ENCODE measurements around the gene STX18. TPM values are rescaled to one million over a fixed set of nuclear protein-coding genes. Genes with fewer than 3 reads are reported as not detected.

STX18 gene
- polyA plus RNA-seq, 4 donors, result 24.2 to 55.0 (median 38.7) TPM

DNA sequence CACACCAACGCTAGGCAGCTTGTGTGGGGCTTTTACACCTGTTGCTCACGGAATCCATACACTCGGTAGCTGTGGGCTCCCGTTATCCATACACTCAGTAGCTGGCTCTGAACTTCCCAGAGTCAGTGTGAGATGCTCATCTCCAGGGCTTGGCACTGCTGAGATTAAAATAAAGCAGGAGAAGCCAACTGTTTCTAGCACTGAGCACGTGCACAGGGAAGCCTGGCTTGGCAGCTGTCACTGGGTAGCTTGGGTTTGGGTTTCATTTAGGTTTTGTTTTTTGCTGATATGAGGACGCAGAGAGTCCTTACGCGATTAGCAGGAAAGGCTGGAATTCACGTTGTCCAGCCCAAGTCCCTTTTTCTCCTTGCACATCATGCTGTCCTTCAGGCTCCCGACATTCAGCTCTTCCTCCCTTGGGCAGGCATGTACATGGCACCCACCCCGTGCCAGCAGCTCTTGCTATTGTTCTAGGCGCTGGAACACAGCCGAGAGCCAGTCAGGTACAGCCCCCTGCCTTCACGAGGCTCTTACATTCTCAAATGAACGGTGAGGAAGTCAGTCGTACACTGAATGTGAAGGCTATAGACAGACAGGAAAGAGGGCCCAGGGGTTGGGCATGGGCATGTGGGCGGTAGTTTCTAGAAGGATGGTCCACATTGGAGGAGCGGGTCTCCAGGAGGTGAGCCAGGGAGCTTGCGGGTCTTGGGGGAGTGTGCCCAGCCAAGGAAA lies 129.0 kb downstream of the STX18 start:
- DNase-seq (no peak), FAIRE-seq (no peak)
- Histone ChIP-seq H3K27ac (ENCODE audit: low read depth in 1 of 3, low read length in 2 of 3) (no peak overlapping the region), H3K4me1 (ENCODE audit: control insufficient read depth in 3 of 3, insufficient read depth in 2 of 3, low read depth in 1 of 3, low read length in 2 of 3) (no peaks in the 10 kb centered on the region), H3K36me3 (ENCODE audit: control insufficient read depth in 3 of 3, insufficient read depth in 2 of 3, low read depth in 1 of 3, low read length in 3 of 3) (peaks cover 1 to 20% (median 3%) of the 10 kb centered on the region in 3 donors), H3K27me3 (ENCODE audit: control insufficient read depth in 3 of 3, insufficient read depth in 3 of 3, low read length in 3 of 3) (no peaks in the 10 kb centered on the region), H3K9me3 (ENCODE audit: control insufficient read depth in 2 of 2, insufficient read depth in 1 of 2, low read depth in 1 of 2, low read length in 1 of 2) (peaks cover 0 to 6% of the 10 kb centered on the region in 2 donors), H3K4me3 (ENCODE audit: low read depth in 1 of 3, low read length in 3 of 3) (no peak overlapping the region)
- 79 to 86% (median 81%) methylated on average over 19 of the region's 19 CpGs for WGBS, 3 donors

DNA sequence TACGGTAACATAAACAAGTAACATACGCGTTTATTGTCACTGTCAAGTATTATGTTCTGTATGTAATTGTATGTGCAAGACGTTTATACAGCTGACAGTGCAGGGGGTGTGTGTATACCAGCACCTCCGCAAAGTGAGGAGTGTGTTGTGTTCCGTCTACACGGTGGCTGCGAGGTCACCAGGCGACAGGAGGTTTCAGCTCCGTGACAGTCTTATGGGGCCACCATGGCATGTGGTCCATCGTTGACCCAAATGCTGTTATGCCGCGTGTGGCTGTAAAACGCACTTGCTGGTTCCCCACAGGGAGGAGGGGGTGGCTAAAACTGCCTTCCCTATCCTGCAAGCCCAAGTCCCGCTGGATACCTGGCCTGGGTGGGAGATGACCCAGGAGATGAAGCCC lies 129.9 kb downstream of the STX18 start:
- DNase-seq, result no peak
- WGBS, 3 donors, result 83 to 92% (median 86%) methylated on average over 15 of the region's 15 CpGs
- peaks cover 0 to 6% of the 10 kb centered on the region in 2 donors for H3K9me3 ChIP-seq (ENCODE audit: control insufficient read depth in 2 of 2, insufficient read depth in 1 of 2, low read depth in 1 of 2, low read length in 1 of 2)

GRCh38 chr4:4410271-4410670 lies 131.6 kb downstream of the STX18 start:
- DNase-seq, result no peak
- Histone ChIP-seq H3K27ac (ENCODE audit: low read depth in 1 of 3, low read length in 2 of 3) (no peak overlapping the region), H3K27me3 (ENCODE audit: control insufficient read depth in 3 of 3, insufficient read depth in 3 of 3, low read length in 3 of 3) (no peaks in the 10 kb centered on the region), H3K4me1 (ENCODE audit: control insufficient read depth in 3 of 3, insufficient read depth in 2 of 3, low read depth in 1 of 3, low read length in 2 of 3) (no peaks in the 10 kb centered on the region), H3K9me3 (ENCODE audit: control insufficient read depth in 2 of 2, insufficient read depth in 1 of 2, low read depth in 1 of 2, low read length in 1 of 2) (no peaks in the 10 kb centered on the region), H3K4me3 (ENCODE audit: low read depth in 1 of 3, low read length in 3 of 3) (no peak overlapping the region), H3K36me3 (ENCODE audit: control insufficient read depth in 3 of 3, insufficient read depth in 2 of 3, low read depth in 1 of 3, low read length in 3 of 3) (peaks cover 0 to 3% (median 0%) of the 10 kb centered on the region in 3 donors)
- WGBS, 3 donors, result 79 to 92% (median 86%) methylated on average over 15 of the region's 15 CpGs
- FAIRE-seq, result no peak

More for the DNA sequence above, 129.9 kb downstream of the STX18 start:
- Histone ChIP-seq H3K4me1 (ENCODE audit: control insufficient read depth in 3 of 3, insufficient read depth in 2 of 3, low read depth in 1 of 3, low read length in 2 of 3) (no peaks in the 10 kb centered on the region), H3K4me3 (ENCODE audit: low read depth in 1 of 3, low read length in 3 of 3) (no peak overlapping the region), H3K27ac (ENCODE audit: low read depth in 1 of 3, low read length in 2 of 3) (no peak overlapping the region), H3K27me3 (ENCODE audit: control insufficient read depth in 3 of 3, insufficient read depth in 3 of 3, low read length in 3 of 3) (no peaks in the 10 kb centered on the region), H3K36me3 (ENCODE audit: control insufficient read depth in 3 of 3, insufficient read depth in 2 of 3, low read depth in 1 of 3, low read length in 3 of 3) (peaks cover 0 to 14% (median 3%) of the 10 kb centered on the region in 3 donors)
- FAIRE-seq, result no peak

DNA sequence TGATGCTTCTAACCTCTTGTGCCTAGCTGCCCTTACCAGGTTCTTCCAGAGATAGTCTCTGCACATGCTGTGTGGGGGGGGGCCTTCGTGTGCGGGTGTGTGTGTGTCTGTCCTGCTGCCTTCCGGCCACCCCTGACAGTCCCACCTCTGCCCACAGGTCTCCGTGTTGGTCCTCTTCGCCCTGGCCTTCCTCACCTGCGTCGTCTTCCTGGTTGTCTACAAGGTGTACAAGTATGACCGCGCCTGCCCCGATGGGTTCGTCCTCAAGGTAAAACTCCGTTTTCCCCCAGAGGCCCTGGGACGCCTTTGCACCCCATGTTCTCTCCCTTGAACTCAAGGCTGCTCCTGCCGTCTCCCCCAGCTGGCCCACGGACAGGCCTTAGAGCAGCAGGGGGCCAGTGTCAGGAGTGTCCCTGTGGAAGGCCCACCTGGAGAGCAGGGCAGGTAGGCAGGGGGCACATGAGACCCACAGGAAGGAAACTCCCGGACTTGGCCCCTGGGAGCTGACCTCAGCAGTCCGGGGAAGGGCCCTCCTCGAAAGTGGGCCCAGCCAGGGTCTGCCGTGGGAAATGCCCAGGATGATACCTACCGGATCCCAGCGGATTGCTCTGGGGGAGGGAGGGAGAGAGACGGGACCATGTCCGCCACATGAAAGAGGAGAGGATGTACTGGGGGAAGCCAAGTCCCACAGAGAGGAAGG lies 132.3 kb downstream of the STX18 start:
- H3K27me3 ChIP-seq (ENCODE audit: control insufficient read depth in 3 of 3, insufficient read depth in 3 of 3, low read length in 3 of 3), result no peaks in the 10 kb centered on the region
- DNase-seq (no peak), FAIRE-seq (no peak)
- no peak overlapping the region for H3K27ac ChIP-seq (ENCODE audit: low read depth in 1 of 3, low read length in 2 of 3)
- no peaks in the 10 kb centered on the region for H3K9me3 ChIP-seq (ENCODE audit: control insufficient read depth in 2 of 2, insufficient read depth in 1 of 2, low read depth in 1 of 2, low read length in 1 of 2)
- H3K36me3 ChIP-seq (ENCODE audit: control insufficient read depth in 3 of 3, insufficient read depth in 2 of 3, low read depth in 1 of 3, low read length in 3 of 3), result no peaks in the 10 kb centered on the region
- H3K4me1 ChIP-seq (ENCODE audit: control insufficient read depth in 3 of 3, insufficient read depth in 2 of 3, low read depth in 1 of 3, low read length in 2 of 3), result no peaks in the 10 kb centered on the region
- H3K4me3 ChIP-seq (ENCODE audit: low read depth in 1 of 3, low read length in 3 of 3), result no peak overlapping the region
- 80 to 86% (median 85%) methylated on average over 22 to 23 of the region's 23 CpGs for WGBS, 3 donors

DNA sequence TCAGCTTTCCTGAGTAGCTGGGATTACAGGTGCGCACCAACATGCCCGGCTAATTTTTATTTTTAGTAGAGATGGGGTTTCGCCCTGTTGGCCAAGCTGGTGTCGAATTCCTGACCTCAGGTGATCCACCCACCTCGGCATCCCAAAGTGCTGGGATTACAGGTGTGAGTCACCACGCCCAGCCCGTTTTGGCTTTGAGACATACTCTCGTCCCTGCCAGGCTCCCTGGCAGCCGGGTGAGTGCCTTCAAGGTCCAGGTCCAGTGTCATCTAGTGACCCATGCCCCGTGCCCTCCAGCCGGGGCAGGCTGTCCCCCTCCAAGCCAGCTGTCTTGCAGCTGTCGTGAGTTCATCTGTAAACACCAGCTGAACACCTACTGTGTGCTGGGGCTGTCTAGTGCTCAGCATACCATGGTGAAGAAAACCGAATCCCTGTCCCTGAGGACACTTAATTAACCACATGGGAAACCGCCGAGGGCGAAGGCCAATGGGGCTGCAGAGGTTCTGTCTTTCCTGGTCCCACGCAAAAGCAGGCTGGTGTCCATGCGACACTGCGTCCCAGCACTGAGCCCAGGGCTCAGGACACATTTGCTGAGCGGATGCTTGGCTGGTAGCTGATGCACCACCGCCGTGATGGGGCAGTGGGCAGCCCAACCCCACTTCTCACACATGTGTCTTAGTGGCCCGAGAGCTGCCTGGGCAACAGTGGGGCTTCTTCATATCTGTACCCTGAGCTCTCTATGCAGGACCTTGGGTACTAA lies 133.1 kb downstream of the STX18 start:
- no peaks in the 10 kb centered on the region for H3K4me1 ChIP-seq (ENCODE audit: control insufficient read depth in 3 of 3, insufficient read depth in 2 of 3, low read depth in 1 of 3, low read length in 2 of 3)
- no peaks in the 10 kb centered on the region for H3K27me3 ChIP-seq (ENCODE audit: control insufficient read depth in 3 of 3, insufficient read depth in 3 of 3, low read length in 3 of 3)
- DNase-seq (no peak), FAIRE-seq (no peak)
- no peak overlapping the region for H3K4me3 ChIP-seq (ENCODE audit: low read depth in 1 of 3, low read length in 3 of 3)
- H3K36me3 ChIP-seq (ENCODE audit: control insufficient read depth in 3 of 3, insufficient read depth in 2 of 3, low read depth in 1 of 3, low read length in 3 of 3), result no peaks in the 10 kb centered on the region
- 55 to 75% (median 71%) methylated on average over 23 of the region's 23 CpGs for WGBS, 3 donors
- no peak overlapping the region for H3K27ac ChIP-seq (ENCODE audit: low read depth in 1 of 3, low read length in 2 of 3)
- H3K9me3 ChIP-seq (ENCODE audit: control insufficient read depth in 2 of 2, insufficient read depth in 1 of 2, low read depth in 1 of 2, low read length in 1 of 2), result no peaks in the 10 kb centered on the region

- Histone ChIP-seq H3K9me3 (ENCODE audit: control insufficient read depth in 2 of 2, insufficient read depth in 1 of 2, low read depth in 1 of 2, low read length in 1 of 2) (no peaks in the 10 kb centered on the region), H3K4me1 (ENCODE audit: control insufficient read depth in 3 of 3, insufficient read depth in 2 of 3, low read depth in 1 of 3, low read length in 2 of 3) (no peaks in the 10 kb centered on the region), H3K27me3 (ENCODE audit: control insufficient read depth in 3 of 3, insufficient read depth in 3 of 3, low read length in 3 of 3) (no peaks in the 10 kb centered on the region), H3K27ac (ENCODE audit: low read depth in 1 of 3, low read length in 2 of 3) (no peak overlapping the region), H3K36me3 (ENCODE audit: control insufficient read depth in 3 of 3, insufficient read depth in 2 of 3, low read depth in 1 of 3, low read length in 3 of 3) (no peaks in the 10 kb centered on the region), H3K4me3 (ENCODE audit: low read depth in 1 of 3, low read length in 3 of 3) (no peak overlapping the region)
- 62 to 74% (median 67%) methylated on average over 13 of the region's 13 CpGs for WGBS, 3 donors
- no peak for DNase-seq
- FAIRE-seq, result no peak
Observed at GRCh38 chr4:4408132-4408523, 133.7 kb downstream of the STX18 start.

- Histone ChIP-seq H3K4me3 (ENCODE audit: low read depth in 1 of 3, low read length in 3 of 3) (no peak overlapping the region), H3K9me3 (ENCODE audit: control insufficient read depth in 2 of 2, insufficient read depth in 1 of 2, low read depth in 1 of 2, low read length in 1 of 2) (no peaks in the 10 kb centered on the region), H3K27ac (ENCODE audit: low read depth in 1 of 3, low read length in 2 of 3) (no peak overlapping the region), H3K27me3 (ENCODE audit: control insufficient read depth in 3 of 3, insufficient read depth in 3 of 3, low read length in 3 of 3) (no peaks in the 10 kb centered on the region), H3K36me3 (ENCODE audit: control insufficient read depth in 3 of 3, insufficient read depth in 2 of 3, low read depth in 1 of 3, low read length in 3 of 3) (no peaks in the 10 kb centered on the region), H3K4me1 (ENCODE audit: control insufficient read depth in 3 of 3, insufficient read depth in 2 of 3, low read depth in 1 of 3, low read length in 2 of 3) (no peaks in the 10 kb centered on the region)
- no peak for DNase-seq
- no peak for FAIRE-seq
- 57 to 82% (median 72%) methylated on average over 14 to 19 of the region's 19 CpGs for WGBS, 3 donors
Observed at GRCh38 chr4:4407299-4408131, 134.3 kb downstream of the STX18 start.
